Effector CD4-positive, alpha-beta T cell (primary cell): ENCODE measurements around the gene ZNF664.

ENCODE experiments used
- DNase-seq: peaks from one replicate; pipeline ENCODE4 v3.0.0-alpha.2; 2020
- total RNA-seq: gene quantifications from one replicate; lab custom pipeline; 2026; lab: John Stamatoyannopoulos, UW

The ZNF664 gene
- total RNA-seq, result 34.7 reads per million, percentile 60 among the genes with 10 or more reads in this experiment

- DNase-seq, result peak; percentile 89
Measured at GRCh38 chr12:123972457-123973401, at the start of gene ZNF664, which contains the start of gene CCDC92. Gene ZNF664, plus strand, starts transcription at chr12:123973215. Its CDS starts 38,930 bp downstream, at chr12:124012145. Gene CCDC92, minus strand, starts transcription at chr12:123972831. Its CDS starts 28,526 bp downstream, at chr12:123944305.

GRCh38 chr12:123923927-123924326 is 49.1 kb upstream of the ZNF664 start:
- DNase-seq, result no peak

- DNase-seq, result no peak
Measured at GRCh38 chr12:123924539-123924938, 48.5 kb upstream of the ZNF664 start.

GRCh38 chr12:123928274-123928865 is 44.6 kb upstream of the ZNF664 start:
- DNase-seq, result no peak

- no peak for DNase-seq
Measured at GRCh38 chr12:123928897-123929296, 44.1 kb upstream of the ZNF664 start.

- DNase-seq, result no peak
Measured at GRCh38 chr12:123929946-123930583, 43.0 kb upstream of the ZNF664 start.

- DNase-seq, result peak; percentile 15
Measured at GRCh38 chr12:123931686-123932321, 41.2 kb upstream of the ZNF664 start.

GRCh38 chr12:123933214-123933613 is 39.8 kb upstream of the ZNF664 start:
- no peak for DNase-seq

- no peak for DNase-seq
Measured at GRCh38 chr12:123934016-123934620, 38.9 kb upstream of the ZNF664 start.

GRCh38 chr12:123934829-123935228 is 38.2 kb upstream of the ZNF664 start:
- no peak for DNase-seq

- no peak for DNase-seq
Measured at GRCh38 chr12:123935956-123936355, 37.1 kb upstream of the ZNF664 start.

GRCh38 chr12:123936471-123936870 is 36.5 kb upstream of the ZNF664 start:
- no peak for DNase-seq

- DNase-seq, result no peak
Measured at GRCh38 chr12:123936956-123937706, 35.9 kb upstream of the ZNF664 start.

GRCh38 chr12:123937707-123938591 is 35.1 kb upstream of the ZNF664 start:
- DNase-seq, result peak; percentile 17

GRCh38 chr12:123938679-123939480 is 34.1 kb upstream of the ZNF664 start:
- no peak for DNase-seq

GRCh38 chr12:123939716-123940626 is 33.0 kb upstream of the ZNF664 start:
- no peak for DNase-seq

- no peak for DNase-seq
Measured at GRCh38 chr12:123940627-123940966, 32.4 kb upstream of the ZNF664 start.

- DNase-seq, result no peak
Measured at GRCh38 chr12:123941000-123941399, 32.0 kb upstream of the ZNF664 start.
